SU-DHL-6 (cell line): ENCODE measurements around the gene SPOCK1.

Source experiments
- H2AFZ ChIP-seq: fragments of 200-600 bp; sonication (generic); 2 replicates; pipeline ENCODE4 v1.6.1; 2014; ENCODE audit warnings: low read depth, mild to moderate bottlenecking, moderate library complexity, mixed read lengths, antibody characterized with exemption, low read length; ENCODE audit not compliant: severe bottlenecking
- H3F3A ChIP-seq: fragments of 200-600 bp; shearing (Covaris generic); 2 replicates; pipeline ENCODE4 v1.6.0; 2016; ENCODE audit warnings: antibody characterized with exemption, mild to moderate bottlenecking; ENCODE audit not compliant: insufficient read depth
- H3K27ac ChIP-seq: fragments of 200-600 bp; sonication (generic); 2 replicates; pipeline ENCODE4 v1.5.1; 2016; ENCODE audit warnings: low read depth, mild to moderate bottlenecking, low read length, moderate library complexity, mixed read lengths
- H3K27me3 ChIP-seq: fragments of 200-600 bp; sonication (generic), shearing (Covaris generic); 2 replicates; pipeline ENCODE4 v1.6.0; 2014; ENCODE audit warnings: mild to moderate bottlenecking, low read length
- H3K36me3 ChIP-seq: fragments of 200-600 bp; sonication (generic); 2 replicates; pipeline ENCODE4 v1.6.1; 2014; ENCODE audit warnings: mild to moderate bottlenecking, low read length, mixed read lengths
- H3K4me2 ChIP-seq: fragments of 300-600, 200-600 bp; shearing (Covaris generic), sonication (generic); 2 replicates; pipeline ENCODE4 v1.6.0; 2014; ENCODE audit warnings: low read length, low read depth, mild to moderate bottlenecking; ENCODE audit not compliant: poor library complexity, severe bottlenecking
- H3K4me3 ChIP-seq: fragments of 200-600 bp; sonication (generic); 2 replicates; pipeline ENCODE4 v1.5.1; 2014; ENCODE audit warnings: antibody characterized with exemption, low read length, mild to moderate bottlenecking, mixed read lengths; ENCODE audit not compliant: insufficient read depth, poor library complexity, severe bottlenecking
- H3K79me2 ChIP-seq: fragments of 200-600 bp; sonication (generic); 2 replicates; pipeline ENCODE4 v1.6.1; 2014; ENCODE audit warnings: mild to moderate bottlenecking, low read length, moderate library complexity; ENCODE audit not compliant: insufficient read depth
- H3K9ac ChIP-seq: fragments of 200-600 bp; sonication (generic); 2 replicates; pipeline ENCODE4 v1.7.0; 2014; ENCODE audit warnings: mild to moderate bottlenecking, low read length
- H3K9me2 ChIP-seq: fragments of 200-600 bp; sonication (generic); replicated peaks from 2 replicates; pipeline ENCODE4 v1.6.1; 2014; ENCODE audit warnings: low read length; ENCODE audit not compliant: insufficient read depth
- H3K9me3 ChIP-seq: fragments of 200-600 bp; sonication (generic); 2 replicates; pipeline ENCODE4 v1.6.1; 2014; ENCODE audit warnings: low read length, mixed read lengths; ENCODE audit not compliant: insufficient read depth
- H4K20me1 ChIP-seq: fragments of 200-600 bp; sonication (generic); 2 replicates; pipeline ENCODE4 v1.6.1; 2014; ENCODE audit warnings: low read depth, mild to moderate bottlenecking, antibody characterized with exemption, low read length, moderate library complexity, mixed read lengths
- CTCF ChIP-seq: fragments of 200-600 bp; sonication (generic); IDR thresholded peaks from one replicate; pipeline ENCODE4 v1.5.1; 2017; ENCODE audit warnings: antibody characterized with exemption, mild to moderate bottlenecking, low read length, moderate library complexity; ENCODE audit not compliant: insufficient read depth, poor library complexity, severe bottlenecking
- EZH2phosphoT487 ChIP-seq: fragments of 200-600 bp; sonication (generic), shearing (Covaris generic); conservative IDR thresholded peaks from 2 replicates; pipeline ENCODE4 v1.6.1; 2018; ENCODE audit warnings: mild to moderate bottlenecking, antibody characterized with exemption, low read length, moderate library complexity, mixed read lengths

Gene SPOCK1

GRCh38 chr5:136994154-136994553 lies 505.0 kb downstream of the SPOCK1 start:
- Histone ChIP-seq H3F3A (no peaks in the 10 kb centered on the region), H3K9me3 (no peaks in the 10 kb centered on the region), H3K4me2 (no peak overlapping the region), H3K36me3 (no peaks in the 10 kb centered on the region), H3K9ac (no peak overlapping the region), H3K79me2 (no peaks in the 10 kb centered on the region), H3K4me3 (no peak overlapping the region), H3K27ac (no peak overlapping the region), H3K27me3 (no peaks in the 10 kb centered on the region), H4K20me1 (no peaks in the 10 kb centered on the region), H3K9me2 (no peaks in the 10 kb centered on the region), H2AFZ (no peak overlapping the region)
- no peak for TF ChIP-seq EZH2phosphoT487
- TF ChIP-seq CTCF = no peak

GRCh38 chr5:136992796-136993489 lies 506.2 kb downstream of the SPOCK1 start:
- no peak overlapping the region for H3K27ac ChIP-seq
- H3K4me3 ChIP-seq = no peak overlapping the region
- no peaks in the 10 kb centered on the region for H4K20me1 ChIP-seq
- no peak for TF ChIP-seq EZH2phosphoT487
- no peak for TF ChIP-seq CTCF
- no peak overlapping the region for H3K9ac ChIP-seq
- H3K4me2 ChIP-seq = no peak overlapping the region
- no peaks in the 10 kb centered on the region for H3K36me3 ChIP-seq
- no peaks in the 10 kb centered on the region for H3K27me3 ChIP-seq
- H3F3A ChIP-seq = no peaks in the 10 kb centered on the region
- H3K9me3 ChIP-seq = no peaks in the 10 kb centered on the region
- no peak overlapping the region for H2AFZ ChIP-seq
- no peaks in the 10 kb centered on the region for H3K79me2 ChIP-seq
- no peaks in the 10 kb centered on the region for H3K9me2 ChIP-seq

GRCh38 chr5:136985785-136986475 lies 513.2 kb downstream of the SPOCK1 start:
- no peak for TF ChIP-seq CTCF
- no peak for TF ChIP-seq EZH2phosphoT487
- H2AFZ ChIP-seq = no peak overlapping the region
- H3K79me2 ChIP-seq = no peaks in the 10 kb centered on the region
- no peak overlapping the region for H3K9ac ChIP-seq
- H4K20me1 ChIP-seq = no peaks in the 10 kb centered on the region
- H3K4me2 ChIP-seq = no peak overlapping the region
- H3K27ac ChIP-seq = no peak overlapping the region
- no peaks in the 10 kb centered on the region for H3K9me3 ChIP-seq
- H3F3A ChIP-seq = no peaks in the 10 kb centered on the region
- no peaks in the 10 kb centered on the region for H3K36me3 ChIP-seq
- H3K4me3 ChIP-seq = no peak overlapping the region
- no peaks in the 10 kb centered on the region for H3K27me3 ChIP-seq
- H3K9me2 ChIP-seq = no peaks in the 10 kb centered on the region
